Mammary epithelial cell (primary cell): ENCODE results near the gene ZNF468.

Experiments used
- CTCF ChIP-seq, 2 donors: IDR thresholded peaks in 1 of 2; conservative IDR thresholded peaks in 1 of 2; 2 replicates each; pipeline ENCODE4 v1.5.1; 2011 to 2012; ENCODE audit warnings: inconsistent platforms in 2 of 2, low read length in 2 of 2, mild to moderate bottlenecking in 2 of 2, control low read depth in 1 of 2, low read depth in 1 of 2; ENCODE audit not compliant: insufficient read depth in 1 of 2; ENCODE audit errors: extremely low read depth in 1 of 2
- EZH2 ChIP-seq: IDR thresholded peaks from 2 replicates; pipeline ENCODE4 v1.6.1; 2012; ENCODE audit warnings: low read length, inconsistent platforms, borderline replicate concordance

- TF ChIP-seq CTCF (conservative IDR thresholded peaks at IDR 0.05 in 1 of 2, IDR thresholded peaks at IDR 0.05 in 1 of 2; ENCODE audit: extremely low read depth in 1 of 2, insufficient read depth in 1 of 2, low read depth in 1 of 2, low read length in 2 of 2) = no peak
- no peak for TF ChIP-seq EZH2
Observed at GRCh38 chr19:52889931-52890330, 32.5 kb upstream of the ZNF468 start.
